Esophagus squamous epithelium (tissue), 5 donors: Measurements from ENCODE around the gene COA5. TPM values are rescaled to one million over a fixed set of nuclear protein-coding genes. Genes with fewer than 3 reads are reported as not detected.

ENCODE experiments used
- DNase-seq: peaks from one replicate; lab custom pipeline; 2025; lab: John Stamatoyannopoulos, UW
- H3K27ac ChIP-seq, 4 donors: fragments of 200-600 bp; sonication (generic); one replicate each; pipeline ENCODE4 v1.5.1; 2016 to 2019; ENCODE audit warnings: mild to moderate bottlenecking in 1 of 4
- H3K27me3 ChIP-seq, 4 donors: fragments of 200-600 bp; sonication (generic); 1 replicate in 3 of 4; 2 replicates in 1 of 4; pipeline versions ENCODE4 v1.5.1 to v1.6.0; 2017 to 2021; ENCODE audit warnings: antibody characterized with exemption in 1 of 4
- H3K36me3 ChIP-seq, 3 donors: fragments of 200-600 bp; sonication (generic); one replicate each; pipeline ENCODE4 v1.5.1; 2016 to 2019
- H3K4me1 ChIP-seq, 3 donors: fragments of 200-600 bp; sonication (generic); one replicate each; pipeline ENCODE4 v1.5.1; 2017 to 2019
- H3K4me3 ChIP-seq, 4 donors: fragments of 200-600 bp; sonication (generic); 1 replicate in 3 of 4; 2 replicates in 1 of 4; pipeline ENCODE4 v1.5.1; 2016 to 2019; ENCODE audit warnings: mild to moderate bottlenecking in 2 of 4, moderate library complexity in 1 of 4
- H3K9me3 ChIP-seq, 3 donors: fragments of 200-600 bp; sonication (generic); one replicate each; pipeline ENCODE4 v1.5.1; 2016 to 2019
- CTCF ChIP-seq, 6 experiments: fragments of 450-650 bp in 4 of 6; fragments of 200-600 bp in 2 of 6; sonication (generic) in 2 of 6; IDR thresholded peaks; one replicate each; pipeline ENCODE4 v1.5.1; 2016 to 2019; ENCODE audit warnings: antibody characterized with exemption in 6 of 6, mild to moderate bottlenecking in 4 of 6, moderate library complexity in 4 of 6
- POLR2A ChIP-seq, 4 donors: fragments of 450-650 bp; IDR thresholded peaks; one replicate each; pipeline ENCODE4 v1.6.1; 2017; ENCODE audit warnings: antibody characterized with exemption in 4 of 4, mild to moderate bottlenecking in 4 of 4, moderate library complexity in 3 of 4
- WGBS, 2 donors: methylation state at CpG; one replicate each; pipeline ENCODE4 v1.1.5; 2018; 5-methylcytosine and 5-hydroxymethylcytosine counted together
- intact Hi-C: fragments of 100-400 bp; cut with DNase I; formaldehyde crosslinking; loops from one replicate; pipeline ENCODE4 v1.15.0; 2022
- total RNA-seq, 4 donors: library from RNA; depleted of rRNA; stranded (reverse); fragments of >200 nt; gene quantifications; one replicate each; pipeline ENCODE4 v1.1.0, GENCODE V29; 2016
- donor health status: DM: yes; HTN: yes; CAD: no.

The COA5 gene
- total RNA-seq, 4 donors from 2014 or later, result 15.5 to 37.8 (median 19.4) TPM

DNA sequence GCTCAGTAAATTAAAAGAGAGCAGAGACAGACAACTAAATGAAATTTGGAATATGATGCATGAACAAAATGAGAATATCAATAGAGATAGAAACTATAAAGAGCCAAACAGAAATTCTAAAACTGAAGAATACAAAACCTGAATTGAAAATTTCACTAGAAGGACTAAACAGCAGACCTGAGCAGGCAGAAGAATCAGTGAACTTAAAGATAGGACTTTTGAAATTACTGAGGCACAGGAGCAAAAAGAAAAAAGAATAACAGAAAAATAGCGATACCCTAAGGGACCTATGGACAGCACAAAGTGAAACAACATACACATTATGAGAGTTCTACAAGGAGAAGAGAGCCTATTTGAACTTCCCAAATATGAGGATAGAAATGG lies 41.7 kb upstream of the COA5 start:
- no peak for DNase-seq
- TF ChIP-seq CTCF (IDR thresholded peaks at IDR 0.05) (no peak), POLR2A (IDR thresholded peaks at IDR 0.05) (no peak)
- Histone ChIP-seq H3K27me3 (no peaks in the 10 kb centered on the region), H3K4me3 (no peak overlapping the region), H3K4me1 (peaks cover 0 to 6% (median 0%) of the 10 kb centered on the region in 3 donors), H3K27ac (peak overlapping the region in 1 of 4 donors; percentile 11), H3K36me3 (peaks cover 0 to 8% (median 0%) of the 10 kb centered on the region in 3 donors), H3K9me3 (no peaks in the 10 kb centered on the region)
- WGBS, 2 donors, result 92 to 94% methylated on average over 1 of the region's 1 CpG
- intact Hi-C loops, result loop anchor here (5.0 kb wide), 2 partner anchors 187 to 417 kb away; no protein-coding TSS in a partner anchor

- DNase-seq, result peak; percentile 19
- H3K9me3 ChIP-seq, result no peaks in the 10 kb centered on the region
- peaks cover 0 to 6% (median 0%) of the 10 kb centered on the region in 3 donors for H3K4me1 ChIP-seq
- TF ChIP-seq POLR2A (IDR thresholded peaks at IDR 0.05) (no peak), CTCF (IDR thresholded peaks at IDR 0.05) (peak; percentile 98 to 99 (median 98))
- H3K4me3 ChIP-seq, result no peak overlapping the region
- H3K27ac ChIP-seq, result peak overlapping the region in 1 of 4 donors; percentile 11
- no peaks in the 10 kb centered on the region for H3K27me3 ChIP-seq
- intact Hi-C loops, result no loop called here
- WGBS, 2 donors, result 20 to 23% methylated on average over 4 of the region's 4 CpGs
- peaks cover 0 to 8% (median 0%) of the 10 kb centered on the region in 3 donors for H3K36me3 ChIP-seq
Observed at GRCh38 chr2:98649135-98649991, 41.1 kb upstream of the COA5 start.

DNA sequence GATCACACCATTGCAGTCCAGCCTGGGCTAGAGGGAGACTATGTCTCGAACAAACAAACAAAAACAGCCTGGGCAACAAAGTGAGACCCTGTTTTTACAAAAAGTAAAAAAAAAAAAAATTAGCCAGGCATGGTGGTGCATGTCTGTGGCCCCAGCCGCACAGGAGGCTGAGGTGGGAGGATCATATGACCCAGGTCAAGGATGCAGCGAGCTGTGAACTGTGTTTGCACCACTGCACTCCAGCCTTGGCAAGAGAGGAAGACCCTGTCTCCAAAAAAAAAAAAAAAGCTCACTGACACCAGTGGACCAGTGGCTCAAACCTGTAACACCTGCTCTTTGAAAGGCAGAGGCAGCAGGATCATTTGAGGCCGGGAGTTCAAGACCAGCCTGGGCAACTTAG lies 40.1 kb upstream of the COA5 start:
- Histone ChIP-seq H3K4me3 (no peak overlapping the region), H3K27me3 (no peaks in the 10 kb centered on the region), H3K36me3 (peaks cover 0 to 8% (median 0%) of the 10 kb centered on the region in 3 donors), H3K9me3 (no peaks in the 10 kb centered on the region), H3K27ac (no peak overlapping the region), H3K4me1 (peaks cover 0 to 6% (median 0%) of the 10 kb centered on the region in 3 donors)
- no peak for DNase-seq
- TF ChIP-seq POLR2A (IDR thresholded peaks at IDR 0.05) (no peak), CTCF (IDR thresholded peaks at IDR 0.05) (no peak)
- 72 to 88% methylated on average over 4 of the region's 4 CpGs for WGBS, 2 donors
- intact Hi-C loops, result no loop called here

DNA sequence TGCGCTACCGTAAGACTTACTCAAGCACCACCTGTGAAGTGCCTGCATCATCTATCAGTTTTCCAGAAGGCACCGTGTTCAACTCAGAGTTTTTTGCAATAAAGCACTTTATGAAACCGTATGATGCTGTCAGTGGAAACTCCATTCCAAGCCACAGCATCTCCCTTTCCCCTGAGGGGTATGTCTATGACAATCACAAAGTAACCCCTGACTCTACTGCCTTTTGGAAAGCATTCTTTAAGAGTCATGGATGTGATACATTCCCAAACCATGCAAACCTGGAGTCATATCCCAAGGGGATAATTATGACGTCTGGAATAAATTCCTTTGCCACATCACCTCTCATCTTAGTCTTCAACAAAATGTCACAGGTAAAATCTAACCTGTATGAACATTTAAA lies 39.3 kb upstream of the COA5 start:
- WGBS, 2 donors, result 69 to 78% methylated on average over 5 of the region's 5 CpGs
- TF ChIP-seq CTCF (IDR thresholded peaks at IDR 0.05) (no peak), POLR2A (IDR thresholded peaks at IDR 0.05) (no peak)
- DNase-seq, result no peak
- Histone ChIP-seq H3K27me3 (no peaks in the 10 kb centered on the region), H3K4me1 (peaks cover 0 to 6% (median 0%) of the 10 kb centered on the region in 3 donors), H3K27ac (no peak overlapping the region), H3K36me3 (peaks cover 0 to 8% (median 0%) of the 10 kb centered on the region in 3 donors), H3K4me3 (no peak overlapping the region), H3K9me3 (no peaks in the 10 kb centered on the region)
- intact Hi-C loops, result no loop called here

- Histone ChIP-seq H3K9me3 (no peaks in the 10 kb centered on the region), H3K27me3 (no peaks in the 10 kb centered on the region), H3K4me3 (no peak overlapping the region), H3K36me3 (peaks cover 0 to 25% (median 0%) of the 10 kb centered on the region in 3 donors), H3K27ac (no peak overlapping the region), H3K4me1 (no peaks in the 10 kb centered on the region)
- 84 to 91% methylated on average over 5 of the region's 5 CpGs for WGBS, 2 donors
- intact Hi-C loops, result no loop called here
- DNase-seq, result no peak
- TF ChIP-seq CTCF (IDR thresholded peaks at IDR 0.05), result no peak
- no peak for TF ChIP-seq POLR2A (IDR thresholded peaks at IDR 0.05)
Observed at GRCh38 chr2:98643496-98644100, 35.3 kb upstream of the COA5 start.
